PC-9 (cell line): ENCODE measurements around the gene COA5. TPM values are rescaled to one million over a fixed set of nuclear protein-coding genes. Genes with fewer than 3 reads are reported as not detected.

Experiments used
- BruUV-seq: library from RNA; stranded (reverse); fragments of 400-500 nt; replicated peaks from 2 replicates; lab custom pipeline; 2021; lab: Mats Ljungman, UMichigan
- CTCF ChIA-PET: fragments of 300-600 bp; sonication (Branson Sonifier 250); formaldehyde crosslinking; loops from one replicate; lab custom pipeline; 2022; ENCODE audit warnings: antibody characterized with exemption; lab: Charles Lee
- POLR2A ChIA-PET: fragments of 300-600 bp; sonication (Branson Sonifier 250); formaldehyde crosslinking; loops from one replicate; lab custom pipeline; 2022; ENCODE audit warnings: antibody characterized with exemption; ENCODE audit not compliant: unreplicated experiment; lab: Charles Lee
- DNase-seq, 2 experiments: peaks; one replicate each; pipeline versions ENCODE4 v3.0.0 to v3.0.0-alpha.2; 2015 to 2022; ENCODE audit warnings: mixed read lengths in 1 of 2
- H2AFZ ChIP-seq: fragments of 200-600 bp; sonication (generic); 2 replicates; pipeline ENCODE4 v1.8.1; 2017; ENCODE audit warnings: antibody characterized with exemption
- H3F3A ChIP-seq: fragments of 200-600 bp; sonication (generic); 2 replicates; pipeline ENCODE4 v1.8.1; 2017; ENCODE audit warnings: antibody characterized with exemption, mild to moderate bottlenecking, low read depth; ENCODE audit not compliant: insufficient read depth
- H3K27ac ChIP-seq: fragments of 200-600 bp; sonication (generic); 2 replicates; pipeline ENCODE4 v1.6.1; 2016; ENCODE audit warnings: mixed run types
- H3K27me3 ChIP-seq: fragments of 200-600 bp; sonication (generic); 2 replicates; pipeline ENCODE4 v1.6.1; 2016; ENCODE audit warnings: low read depth, mixed run types; ENCODE audit not compliant: insufficient read depth
- H3K36me3 ChIP-seq: fragments of 200-600 bp; sonication (generic); 2 replicates; pipeline ENCODE4 v1.6.1; 2016; ENCODE audit warnings: low read depth, mixed run types
- H3K4me1 ChIP-seq: fragments of 200-600 bp; sonication (generic); replicated peaks from 2 replicates; pipeline ENCODE4 v1.6.1; 2016; ENCODE audit warnings: mixed run types; ENCODE audit not compliant: insufficient read depth
- H3K4me2 ChIP-seq: fragments of 200-600 bp; sonication (generic); 2 replicates; pipeline ENCODE4 v1.6.1; 2017; ENCODE audit warnings: mixed run types
- H3K4me3 ChIP-seq: fragments of 200-600 bp; sonication (generic); 2 replicates; pipeline ENCODE4 v1.6.1; 2016; ENCODE audit warnings: mixed run types
- H3K79me2 ChIP-seq: fragments of 200-600 bp; sonication (generic); 2 replicates; pipeline ENCODE4 v1.6.1; 2017; ENCODE audit warnings: low read depth, mixed run types
- H3K9me2 ChIP-seq: fragments of 200-600 bp; sonication (generic); 2 replicates; pipeline ENCODE4 v1.8.1; 2017; ENCODE audit warnings: mild to moderate bottlenecking; ENCODE audit not compliant: insufficient read depth
- H3K9me3 ChIP-seq: fragments of 200-600 bp; sonication (generic); 2 replicates; pipeline ENCODE4 v1.8.1; 2016; ENCODE audit warnings: low read depth; ENCODE audit not compliant: insufficient read depth
- H4K20me1 ChIP-seq: fragments of 200-600 bp; sonication (generic); 2 replicates; pipeline ENCODE4 v1.8.1; 2017; ENCODE audit not compliant: insufficient read depth
- EZH2 ChIP-seq: fragments of 200-600 bp; sonication (generic); IDR thresholded peaks from 2 replicates; pipeline ENCODE4 v1.8.0; 2017; ENCODE audit warnings: antibody characterized with exemption, low read depth
- intact Hi-C: fragments of 100-400 bp; cut with micrococcal nuclease; formaldehyde crosslinking; loops from one replicate; pipeline ENCODE4 v1.10.0; 2022; ENCODE audit not compliant: unreplicated experiment
- total RNA-seq: library from RNA; stranded (reverse); gene quantifications from 2 replicates; pipeline ENCODE4 v1.2.3, GENCODE V29; 2021
- TF ChIP-seq, protein P1 (sequence below): fragments of 200-600 bp; sonication (generic); conservative IDR thresholded peaks from 2 replicates; pipeline ENCODE4 v1.6.1; 2017; ENCODE audit warnings: mixed run types, antibody characterized with exemption, mild to moderate bottlenecking, moderate library complexity

COA5 gene
- total RNA-seq, 1 experiment from 2014 or later: 43.6 TPM

- no peaks in the 10 kb centered on the region for H3K9me2 ChIP-seq
- no peak overlapping the region for H2AFZ ChIP-seq
- TF ChIP-seq, protein P1, sequence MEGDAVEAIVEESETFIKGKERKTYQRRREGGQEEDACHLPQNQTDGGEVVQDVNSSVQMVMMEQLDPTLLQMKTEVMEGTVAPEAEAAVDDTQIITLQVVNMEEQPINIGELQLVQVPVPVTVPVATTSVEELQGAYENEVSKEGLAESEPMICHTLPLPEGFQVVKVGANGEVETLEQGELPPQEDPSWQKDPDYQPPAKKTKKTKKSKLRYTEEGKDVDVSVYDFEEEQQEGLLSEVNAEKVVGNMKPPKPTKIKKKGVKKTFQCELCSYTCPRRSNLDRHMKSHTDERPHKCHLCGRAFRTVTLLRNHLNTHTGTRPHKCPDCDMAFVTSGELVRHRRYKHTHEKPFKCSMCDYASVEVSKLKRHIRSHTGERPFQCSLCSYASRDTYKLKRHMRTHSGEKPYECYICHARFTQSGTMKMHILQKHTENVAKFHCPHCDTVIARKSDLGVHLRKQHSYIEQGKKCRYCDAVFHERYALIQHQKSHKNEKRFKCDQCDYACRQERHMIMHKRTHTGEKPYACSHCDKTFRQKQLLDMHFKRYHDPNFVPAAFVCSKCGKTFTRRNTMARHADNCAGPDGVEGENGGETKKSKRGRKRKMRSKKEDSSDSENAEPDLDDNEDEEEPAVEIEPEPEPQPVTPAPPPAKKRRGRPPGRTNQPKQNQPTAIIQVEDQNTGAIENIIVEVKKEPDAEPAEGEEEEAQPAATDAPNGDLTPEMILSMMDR: no peak
- TF ChIP-seq EZH2: no peak
- intact Hi-C loops: no loop called here
- no peak for DNase-seq
- H3K27ac ChIP-seq: no peak overlapping the region
- ChIA-PET POLR2A (no interaction called here), CTCF (no interaction called here)
- H3K4me2 ChIP-seq: no peak overlapping the region
- H3K4me3 ChIP-seq: no peak overlapping the region
- no peaks in the 10 kb centered on the region for H3K79me2 ChIP-seq
- no peaks in the 10 kb centered on the region for H3K4me1 ChIP-seq
- H3K36me3 ChIP-seq: no peaks in the 10 kb centered on the region
- H4K20me1 ChIP-seq: no peaks in the 10 kb centered on the region
- no TSS peak for BruUV-seq
- H3F3A ChIP-seq: no peaks in the 10 kb centered on the region
- no peaks in the 10 kb centered on the region for H3K9me3 ChIP-seq
- H3K27me3 ChIP-seq: no peaks in the 10 kb centered on the region
Measured at GRCh38 chr2:98572676-98573075, 35.6 kb downstream of the COA5 start.

DNA sequence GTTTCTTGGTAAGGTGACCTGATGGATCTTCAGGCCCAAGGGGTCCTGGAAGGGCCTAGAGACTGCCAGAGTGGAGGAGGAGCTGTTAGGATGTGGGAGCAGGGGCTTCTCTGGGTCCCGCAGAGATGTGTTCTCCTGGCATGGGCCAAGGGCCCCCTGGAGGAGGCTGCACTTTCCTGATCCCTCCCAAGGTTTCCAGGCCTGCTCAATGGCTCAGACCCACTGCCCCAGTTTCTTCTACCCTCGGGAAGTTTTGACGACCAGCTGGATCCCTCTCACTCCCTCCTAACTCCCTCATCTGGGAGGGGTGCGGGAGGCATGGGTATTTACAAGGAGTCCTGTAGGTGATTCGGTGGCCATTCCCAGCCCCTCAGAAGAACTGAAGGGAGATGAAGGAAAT is 36.1 kb downstream of the COA5 start:
- TF ChIP-seq, protein P1: no peak
- no peak for TF ChIP-seq EZH2
- H3K27me3 ChIP-seq: no peaks in the 10 kb centered on the region
- no peaks in the 10 kb centered on the region for H3K9me3 ChIP-seq
- ChIA-PET POLR2A (no interaction called here), CTCF (no interaction called here)
- intact Hi-C loops: no loop called here
- DNase-seq: no peak
- H3K4me1 ChIP-seq: no peaks in the 10 kb centered on the region
- no peak overlapping the region for H3K4me2 ChIP-seq
- no peak overlapping the region for H3K27ac ChIP-seq
- no peaks in the 10 kb centered on the region for H3K9me2 ChIP-seq
- no peaks in the 10 kb centered on the region for H3F3A ChIP-seq
- H3K4me3 ChIP-seq: no peak overlapping the region
- no TSS peak for BruUV-seq
- H2AFZ ChIP-seq: no peak overlapping the region
- no peaks in the 10 kb centered on the region for H4K20me1 ChIP-seq
- H3K36me3 ChIP-seq: no peaks in the 10 kb centered on the region
- H3K79me2 ChIP-seq: no peaks in the 10 kb centered on the region

DNA sequence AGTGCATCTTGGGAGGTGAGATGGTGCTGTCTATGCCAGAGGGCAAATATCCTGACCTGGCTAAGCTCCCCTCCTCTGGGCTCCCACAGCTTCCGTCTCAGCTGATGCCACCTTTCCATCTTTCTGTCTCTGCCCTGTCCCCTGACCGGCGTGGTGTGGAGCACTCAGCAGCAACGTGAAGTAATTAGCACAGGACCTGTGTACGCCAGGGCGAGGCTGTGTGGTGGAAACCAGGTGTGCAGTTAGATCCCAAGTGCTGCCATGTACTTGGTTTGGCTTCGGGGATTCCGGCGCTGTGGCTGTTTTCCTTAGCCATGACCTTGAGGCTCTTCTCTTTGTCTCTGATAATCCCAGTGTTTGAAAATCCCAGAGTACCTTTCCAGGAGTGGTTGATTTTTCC is 36.5 kb downstream of the COA5 start:
- Histone ChIP-seq H3K4me1 (no peaks in the 10 kb centered on the region), H2AFZ (no peak overlapping the region), H3K4me3 (no peak overlapping the region), H3F3A (no peaks in the 10 kb centered on the region), H3K79me2 (no peaks in the 10 kb centered on the region), H3K27ac (no peak overlapping the region), H4K20me1 (no peaks in the 10 kb centered on the region), H3K9me3 (no peaks in the 10 kb centered on the region), H3K4me2 (no peak overlapping the region), H3K9me2 (no peaks in the 10 kb centered on the region), H3K27me3 (no peaks in the 10 kb centered on the region), H3K36me3 (no peaks in the 10 kb centered on the region)
- TF ChIP-seq EZH2: no peak
- TF ChIP-seq, protein P1: no peak
- DNase-seq: no peak
- no TSS peak for BruUV-seq
- ChIA-PET CTCF (no interaction called here), POLR2A (no interaction called here)
- intact Hi-C loops: no loop called here
